Natural killer cell treated with Interleukin-12 subunit alpha and Interleukin-12 subunit beta and Interleukin-15 and Interleukin-18, amount 100 ng/mL, for 72 hours (primary cell): Measurements from ENCODE around the gene AUH. TPM values are rescaled to one million over a fixed set of nuclear protein-coding genes. Genes with fewer than 3 reads are reported as not detected.

Source experiments
- ATAC-seq, 2 donors: fragments of 150-1000 bp; cut with Tn5 transposase in 1 of 2; sonication (Bioruptor Pico), chemical (Tn5 transposase) in 1 of 2; 2 replicates each; pipeline ENCODE4 v1.10.0; 2021
- DNase-seq: peaks from one replicate; pipeline ENCODE4 v3.0.0; 2022; ENCODE audit warnings: low spot score
- H3K27ac Mint-ChIP-seq, 2 donors: 1 replicate in 1 of 2; 2 replicates in 1 of 2; pipeline ENCODE4 v1.8.0; 2022; ENCODE audit warnings: mixed read lengths in 2 of 2, mild to moderate bottlenecking in 1 of 2, moderate library complexity in 1 of 2
- H3K27me3 Mint-ChIP-seq, 2 donors: 1 replicate in 1 of 2; 2 replicates in 1 of 2; pipeline ENCODE4 v1.8.0; 2022; ENCODE audit warnings: mixed read lengths in 2 of 2
- H3K36me3 Mint-ChIP-seq: one replicate; pipeline ENCODE4 v1.8.0; 2022; ENCODE audit warnings: mixed read lengths
- H3K4me1 Mint-ChIP-seq, 2 donors: 1 replicate in 1 of 2; 2 replicates in 1 of 2; pipeline ENCODE4 v1.8.0; 2022; ENCODE audit warnings: low read depth in 2 of 2, mixed read lengths in 2 of 2, mild to moderate bottlenecking in 1 of 2
- H3K4me3 Mint-ChIP-seq: one replicate; pipeline ENCODE4 v1.8.0; 2022; ENCODE audit warnings: mixed read lengths
- H3K9me3 Mint-ChIP-seq: 2 replicates; pipeline ENCODE4 v1.8.0; 2022; ENCODE audit warnings: mixed read lengths
- total RNA-seq, 2 donors: library from RNA; stranded (reverse); gene quantifications; one replicate each; pipeline ENCODE4 v1.2.3, GENCODE V29; 2022

The AUH gene
- total RNA-seq, 2 donors from 2014 or later: 19.4 to 25.2 TPM

DNA sequence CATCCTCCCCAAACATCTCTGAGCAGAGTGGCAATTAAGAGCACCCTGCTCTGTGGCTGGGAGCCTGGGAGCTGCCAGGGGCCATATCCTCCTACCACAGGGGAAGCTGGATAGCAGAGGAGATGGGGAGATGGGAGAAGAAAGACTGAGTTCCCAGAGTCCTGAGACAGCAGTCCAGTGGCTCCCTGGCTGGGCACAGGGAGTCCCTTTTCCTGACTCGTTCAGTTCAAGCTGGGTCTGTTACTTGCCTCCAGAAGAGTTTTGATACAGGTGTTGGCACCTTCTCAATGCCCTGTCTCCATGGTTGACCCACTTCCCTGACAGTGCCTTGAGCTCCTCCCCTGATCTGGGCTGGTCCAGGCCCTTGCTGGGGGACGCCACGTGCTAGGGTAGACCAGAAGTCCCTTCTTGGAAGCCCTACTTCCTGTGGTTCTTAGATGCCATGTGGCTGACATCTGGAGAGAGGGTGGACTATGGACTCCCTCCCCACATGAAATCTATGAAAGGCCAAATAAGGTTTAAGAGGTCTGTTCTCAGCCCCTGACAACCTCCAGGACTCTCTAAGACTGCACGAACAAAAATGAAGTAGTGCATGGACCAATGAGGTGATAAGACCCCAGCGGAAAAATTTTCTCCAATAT, 166.2 kb downstream of the AUH start:
- Mint-ChIP-seq H3K4me1 (peaks cover 72% of the 10 kb centered on the region in 2 donors), H3K27ac (peak overlapping the region; percentile 96 to 98), H3K9me3 (peaks cover 3% of the 10 kb centered on the region), H3K36me3 (peaks cover 13% of the 10 kb centered on the region), H3K27me3 (no peaks in the 10 kb centered on the region), H3K4me3 (peak overlapping the region; percentile 84)
- DNase-seq (no peak), ATAC-seq (no peak)

GRCh38 chr9:91193658-91194391, 167.9 kb downstream of the AUH start:
- peak overlapping the region; percentile 84 for H3K4me3 Mint-ChIP-seq
- H3K9me3 Mint-ChIP-seq: peaks cover 8% of the 10 kb centered on the region
- peak overlapping the region; percentile 96 to 98 for H3K27ac Mint-ChIP-seq
- ATAC-seq (peak; percentile 81 to 86), DNase-seq (peak; percentile 95)
- peaks cover 59 to 70% of the 10 kb centered on the region in 2 donors for H3K4me1 Mint-ChIP-seq
- no peaks in the 10 kb centered on the region for H3K27me3 Mint-ChIP-seq
- H3K36me3 Mint-ChIP-seq: peaks cover under 1% of the 10 kb centered on the region

DNA sequence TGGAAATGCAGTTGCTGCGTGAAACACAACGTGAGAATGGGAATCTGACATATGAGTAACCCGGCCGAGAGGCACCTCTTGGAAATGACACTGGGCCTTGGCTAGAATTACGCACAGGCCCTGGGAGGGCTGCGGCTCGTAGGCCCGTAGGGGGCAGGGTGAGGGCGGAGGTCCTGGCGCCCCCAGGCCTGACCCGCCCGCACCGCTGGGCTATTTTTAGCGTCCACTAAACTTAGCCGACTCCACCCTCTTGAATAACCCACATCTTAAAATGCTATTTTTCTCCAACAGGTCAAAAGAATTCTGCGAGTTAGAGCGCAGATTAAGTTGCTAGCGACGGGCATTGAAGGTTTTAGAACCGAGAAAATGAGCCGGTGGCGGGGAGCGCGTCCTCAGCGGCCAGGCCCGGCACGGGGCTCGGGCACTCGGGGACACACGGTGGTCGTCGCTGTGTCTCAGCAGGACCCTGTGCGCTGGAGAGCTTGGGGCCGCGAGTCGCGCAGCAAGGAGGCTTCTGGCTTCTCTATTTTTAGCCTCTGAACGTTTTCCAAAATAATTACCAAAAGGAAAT, 168.5 kb downstream of the AUH start:
- H3K36me3 Mint-ChIP-seq: peaks cover 7% of the 10 kb centered on the region
- DNase-seq (peak; percentile 90), ATAC-seq (peak; percentile 87 to 89)
- no peaks in the 10 kb centered on the region for H3K27me3 Mint-ChIP-seq
- H3K4me1 Mint-ChIP-seq: peaks cover 53 to 64% of the 10 kb centered on the region in 2 donors
- peaks cover 15% of the 10 kb centered on the region for H3K9me3 Mint-ChIP-seq
- peak overlapping the region; percentile 84 for H3K4me3 Mint-ChIP-seq
- peak overlapping the region; percentile 96 to 98 for H3K27ac Mint-ChIP-seq

DNA sequence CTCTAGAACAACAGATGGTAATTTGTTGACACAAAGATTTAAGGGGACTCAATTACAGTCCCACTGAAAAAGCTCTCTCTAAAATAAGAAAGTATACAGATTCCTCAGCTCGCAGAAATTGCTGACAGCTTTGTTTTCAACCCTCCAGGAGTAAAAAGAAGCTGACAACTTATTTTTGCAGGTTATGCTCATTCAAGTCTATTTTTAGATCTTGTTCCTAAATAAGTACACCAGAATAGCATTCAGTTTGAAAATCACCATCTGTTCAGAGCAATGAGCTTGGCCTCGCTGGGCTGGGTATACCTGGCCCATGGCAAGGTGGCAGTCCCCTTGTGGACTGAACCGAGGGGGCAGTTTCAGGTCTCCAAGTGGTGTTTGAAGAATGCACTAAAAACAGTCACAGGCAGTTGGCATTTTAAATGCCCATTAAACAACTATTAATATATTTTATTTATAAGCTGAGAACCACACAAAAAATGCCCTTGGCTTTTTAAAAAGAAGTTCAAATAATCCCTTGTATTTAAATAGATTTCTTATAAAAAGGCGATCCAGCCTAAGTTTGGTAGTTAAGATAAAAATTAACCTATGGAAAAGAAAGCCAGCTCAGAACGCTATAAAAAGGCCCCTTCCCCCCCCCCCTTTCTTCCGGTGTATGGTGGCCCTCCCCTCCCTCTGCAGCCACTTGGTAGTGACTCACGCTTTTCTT, 169.2 kb downstream of the AUH start:
- H3K36me3 Mint-ChIP-seq: peaks cover 8% of the 10 kb centered on the region
- H3K4me3 Mint-ChIP-seq: peak overlapping the region; percentile 84
- peaks cover 15% of the 10 kb centered on the region for H3K9me3 Mint-ChIP-seq
- H3K27me3 Mint-ChIP-seq: no peaks in the 10 kb centered on the region
- H3K27ac Mint-ChIP-seq: peak overlapping the region; percentile 96 to 98
- H3K4me1 Mint-ChIP-seq: peaks cover 47 to 59% of the 10 kb centered on the region in 2 donors
- DNase-seq (no peak), ATAC-seq (no peak)

GRCh38 chr9:91191411-91192380, 170.0 kb downstream of the AUH start:
- Mint-ChIP-seq H3K27ac (peak overlapping the region; percentile 96 to 98), H3K36me3 (peaks cover 8% of the 10 kb centered on the region), H3K27me3 (no peaks in the 10 kb centered on the region), H3K4me1 (peaks cover 52 to 61% of the 10 kb centered on the region in 2 donors), H3K4me3 (peak overlapping the region; percentile 84), H3K9me3 (peaks cover 15% of the 10 kb centered on the region)
- DNase-seq (no peak), ATAC-seq (no peak)

DNA sequence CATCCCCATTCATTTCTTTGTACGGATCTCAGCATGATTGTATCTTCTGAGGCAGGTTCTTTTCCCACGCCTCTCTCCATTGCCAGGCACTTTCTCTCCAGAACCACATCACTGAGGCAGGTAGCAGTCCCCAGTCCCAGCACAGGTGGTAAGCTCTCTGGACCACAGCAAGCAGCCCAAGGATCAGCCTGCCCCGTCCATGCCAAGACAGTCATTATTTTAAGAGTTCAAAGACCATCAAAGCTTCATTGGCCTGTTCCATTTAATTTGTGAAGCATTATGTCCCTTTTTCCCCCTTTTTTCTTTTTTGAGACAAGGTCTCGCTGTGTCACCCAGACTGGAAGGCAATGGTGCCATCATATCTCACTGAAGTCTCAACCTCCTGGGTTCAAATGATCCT, 171.7 kb downstream of the AUH start:
- ATAC-seq: no peak
- H3K27me3 Mint-ChIP-seq: no peaks in the 10 kb centered on the region
- peaks cover 8% of the 10 kb centered on the region for H3K36me3 Mint-ChIP-seq
- peaks cover 48 to 51% of the 10 kb centered on the region in 2 donors for H3K4me1 Mint-ChIP-seq
- no peak overlapping the region for H3K4me3 Mint-ChIP-seq
- H3K27ac Mint-ChIP-seq: peak overlapping the region in 1 of 2 donors; percentile 96
- peaks cover 15% of the 10 kb centered on the region for H3K9me3 Mint-ChIP-seq
- DNase-seq: no peak

GRCh38 chr9:91188719-91189590, 172.8 kb downstream of the AUH start:
- H3K4me3 Mint-ChIP-seq: no peak overlapping the region
- DNase-seq (no peak), ATAC-seq (no peak)
- peaks cover 37 to 41% of the 10 kb centered on the region in 2 donors for H3K4me1 Mint-ChIP-seq
- H3K27me3 Mint-ChIP-seq: no peaks in the 10 kb centered on the region
- peaks cover 15% of the 10 kb centered on the region for H3K9me3 Mint-ChIP-seq
- H3K27ac Mint-ChIP-seq: peak overlapping the region in 1 of 2 donors; percentile 96
- H3K36me3 Mint-ChIP-seq: peaks cover 8% of the 10 kb centered on the region

DNA sequence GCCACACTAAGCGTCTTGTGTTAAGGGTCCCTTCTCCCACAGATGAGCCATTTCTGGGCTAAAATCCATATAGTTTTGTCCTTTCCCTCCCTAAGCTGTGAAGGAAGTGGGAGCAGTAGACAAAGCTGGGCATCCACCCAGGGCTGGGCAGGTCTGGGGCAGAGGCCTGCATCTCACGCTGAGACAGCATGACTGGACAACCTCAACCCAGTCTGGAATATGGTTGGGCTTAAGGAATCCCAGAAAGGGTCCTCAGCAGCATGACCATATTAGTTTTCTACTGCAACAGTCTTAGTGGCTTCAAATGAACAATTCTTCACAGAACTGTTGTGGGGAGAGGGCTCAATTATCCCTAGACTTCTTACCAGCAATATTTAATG, 173.8 kb downstream of the AUH start:
- DNase-seq: no peak
- no peak overlapping the region for H3K4me3 Mint-ChIP-seq
- no peak for ATAC-seq
- H3K36me3 Mint-ChIP-seq: peaks cover 8% of the 10 kb centered on the region
- peaks cover 15% of the 10 kb centered on the region for H3K9me3 Mint-ChIP-seq
- peaks cover 27 to 31% of the 10 kb centered on the region in 2 donors for H3K4me1 Mint-ChIP-seq
- peak overlapping the region in 1 of 2 donors; percentile 96 for H3K27ac Mint-ChIP-seq
- no peaks in the 10 kb centered on the region for H3K27me3 Mint-ChIP-seq

DNA sequence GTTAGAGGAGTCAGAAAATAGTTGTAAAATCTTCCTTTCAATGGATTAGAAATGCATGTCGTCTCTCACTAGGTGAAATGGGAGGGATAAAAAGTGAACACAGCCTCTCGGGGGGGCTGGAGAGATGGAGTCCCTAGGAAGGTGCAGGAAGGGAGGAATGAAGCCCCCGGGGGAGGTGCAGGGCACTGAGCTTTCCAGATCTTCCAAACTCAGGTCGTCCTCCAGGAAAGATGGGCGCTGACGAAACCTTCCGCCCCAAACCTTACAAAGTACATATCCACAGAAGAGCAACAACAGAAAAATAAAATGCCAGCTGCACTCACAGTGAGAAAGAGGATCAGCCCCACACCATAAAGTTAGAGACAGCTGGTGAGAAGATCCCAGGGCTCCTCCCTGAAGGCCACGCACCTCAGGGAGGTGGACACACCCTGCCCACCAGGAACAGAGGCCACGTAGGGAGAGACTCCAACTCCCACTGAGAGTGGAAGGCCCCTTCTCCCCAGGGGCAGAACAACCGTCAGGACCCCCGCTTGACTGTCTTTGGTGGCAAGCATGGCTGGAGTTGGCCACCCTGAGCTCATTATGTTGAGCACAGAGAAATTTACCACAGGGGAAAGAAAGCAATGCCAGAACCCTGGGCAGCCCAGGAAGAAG, 174.3 kb downstream of the AUH start:
- Mint-ChIP-seq H3K27ac (peak overlapping the region; percentile 48 to 89), H3K4me1 (peaks cover 28 to 31% of the 10 kb centered on the region in 2 donors), H3K27me3 (no peaks in the 10 kb centered on the region), H3K9me3 (peaks cover 15% of the 10 kb centered on the region), H3K4me3 (no peak overlapping the region), H3K36me3 (peaks cover 8% of the 10 kb centered on the region)
- DNase-seq (no peak), ATAC-seq (no peak)

DNA sequence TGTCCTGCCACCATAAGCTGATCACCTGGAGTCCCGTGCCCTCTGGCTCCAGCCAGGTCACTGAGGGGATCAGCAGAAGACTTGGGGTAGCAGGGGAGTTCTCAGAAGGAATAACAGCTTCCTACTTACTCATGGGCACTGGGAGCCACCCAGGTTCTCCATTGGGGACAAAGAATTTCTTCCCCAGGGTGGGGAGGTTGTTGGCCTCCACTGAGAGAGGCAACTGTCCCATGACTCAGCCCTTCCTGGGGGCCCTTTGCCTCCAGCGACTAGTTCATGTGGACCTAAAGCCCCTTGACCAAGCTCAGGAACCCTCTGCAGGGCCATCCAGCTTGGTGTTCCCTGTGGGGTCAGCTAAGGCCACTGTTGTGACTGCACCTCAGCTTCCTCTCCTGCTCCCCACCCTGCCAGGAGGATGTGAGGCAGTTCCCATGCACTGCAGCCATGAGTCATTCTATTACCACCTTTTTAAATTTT, 175.0 kb downstream of the AUH start:
- Mint-ChIP-seq H3K4me3 (no peak overlapping the region), H3K27ac (peak overlapping the region; percentile 48 to 89), H3K4me1 (peaks cover 20 to 25% of the 10 kb centered on the region in 2 donors), H3K36me3 (peaks cover 8% of the 10 kb centered on the region), H3K27me3 (no peaks in the 10 kb centered on the region), H3K9me3 (peaks cover 15% of the 10 kb centered on the region)
- no peak for DNase-seq
- peak; percentile 53 to 71 for ATAC-seq

- ATAC-seq (no peak), DNase-seq (no peak)
- Mint-ChIP-seq H3K4me1 (peaks cover 14 to 20% of the 10 kb centered on the region in 2 donors), H3K36me3 (peaks cover 8% of the 10 kb centered on the region), H3K9me3 (peaks cover 15% of the 10 kb centered on the region), H3K27me3 (no peaks in the 10 kb centered on the region), H3K4me3 (no peak overlapping the region), H3K27ac (peak overlapping the region in 1 of 2 donors; percentile 62)
Measured at GRCh38 chr9:91185193-91185886, 176.4 kb downstream of the AUH start.
